Cardiac muscle cell (in vitro differentiated cells and primary cell): ENCODE measurements around the gene NPC1. TPM values are rescaled to one million over a fixed set of nuclear protein-coding genes. Genes with fewer than 3 reads are reported as not detected.

Experiments
- DNase-seq, 2 donors: peaks; one replicate each; pipeline versions ENCODE4 v3.0.0 to v3.0.0-alpha.2; 2010 to 2017; ENCODE audit warnings: low read depth in 1 of 2, low spot score in 1 of 2
- H3K27ac ChIP-seq: fragments of 200-600 bp; sonication (generic); 2 replicates; pipeline ENCODE4 v1.5.1; 2016
- H3K27me3 ChIP-seq: fragments of 200-600 bp; sonication (generic); 2 replicates; pipeline ENCODE4 v1.6.0; 2016; ENCODE audit warnings: control low read depth
- H3K36me3 ChIP-seq: fragments of 200-600 bp; sonication (generic); 2 replicates; pipeline ENCODE4 v1.5.1; 2016; ENCODE audit warnings: control low read depth
- H3K4me1 ChIP-seq: fragments of 200-600 bp; sonication (generic); 2 replicates; pipeline ENCODE4 v1.8.1; 2017; ENCODE audit warnings: low read depth, mild to moderate bottlenecking, mixed run types
- H3K4me3 ChIP-seq: fragments of 200-600 bp; sonication (generic); 2 replicates; pipeline ENCODE4 v1.5.1; 2016; ENCODE audit warnings: mild to moderate bottlenecking
- H3K9me3 ChIP-seq: fragments of 200-600 bp; sonication (generic); 2 replicates; pipeline ENCODE4 v1.5.1; 2017; ENCODE audit warnings: low read depth, mild to moderate bottlenecking, control low read depth
- polyA plus RNA-seq: library from polyadenylated mRNA; unstranded; fragments of >200 nt; fragmentation: Nextera tagmentation; extraction: Ambion mirVana; gene quantifications from 2 replicates; pipeline ENCODE4 v1.2.1, GENCODE V29; 2016
- total RNA-seq: library from RNA; depleted of rRNA; stranded (reverse); fragments of >200 nt; gene quantifications from 2 replicates; pipeline ENCODE4 v1.2.3, GENCODE V29; 2016
- TF ChIP-seq, protein P1 (sequence below): IDR thresholded peaks from 2 replicates; pipeline ENCODE4 v1.5.1; 2012; ENCODE audit warnings: low read depth, mild to moderate bottlenecking, low read length

The NPC1 gene
- total and polyA plus RNA-seq, 2 experiments from 2014 or later: 14.1 to 25.9 TPM

DNA sequence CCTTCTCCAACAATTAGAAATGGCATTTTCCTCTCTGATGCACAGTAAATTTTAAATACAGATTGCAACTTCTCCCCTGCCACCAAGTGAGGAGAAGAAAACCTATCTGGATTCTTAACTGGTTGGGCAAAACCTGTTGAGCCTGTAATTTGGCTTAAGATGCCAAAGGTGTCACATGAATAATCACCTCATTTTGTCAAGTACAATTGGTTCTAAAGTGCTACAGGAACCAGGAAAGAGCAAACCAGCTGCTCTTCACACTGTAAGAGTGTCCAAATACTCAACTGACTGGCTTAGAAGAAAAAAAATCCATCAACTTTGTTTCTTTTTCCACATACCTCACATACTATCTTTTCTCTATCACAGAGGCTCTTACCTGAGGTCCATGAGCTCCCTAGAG lies 35.4 kb downstream of the NPC1 start:
- Histone ChIP-seq H3K36me3 (peaks cover 16% of the 10 kb centered on the region), H3K27ac (peak overlapping the region; percentile 30), H3K4me1 (peaks cover 11% of the 10 kb centered on the region), H3K27me3 (no peaks in the 10 kb centered on the region), H3K4me3 (no peak overlapping the region), H3K9me3 (no peaks in the 10 kb centered on the region)
- TF ChIP-seq, protein P1, sequence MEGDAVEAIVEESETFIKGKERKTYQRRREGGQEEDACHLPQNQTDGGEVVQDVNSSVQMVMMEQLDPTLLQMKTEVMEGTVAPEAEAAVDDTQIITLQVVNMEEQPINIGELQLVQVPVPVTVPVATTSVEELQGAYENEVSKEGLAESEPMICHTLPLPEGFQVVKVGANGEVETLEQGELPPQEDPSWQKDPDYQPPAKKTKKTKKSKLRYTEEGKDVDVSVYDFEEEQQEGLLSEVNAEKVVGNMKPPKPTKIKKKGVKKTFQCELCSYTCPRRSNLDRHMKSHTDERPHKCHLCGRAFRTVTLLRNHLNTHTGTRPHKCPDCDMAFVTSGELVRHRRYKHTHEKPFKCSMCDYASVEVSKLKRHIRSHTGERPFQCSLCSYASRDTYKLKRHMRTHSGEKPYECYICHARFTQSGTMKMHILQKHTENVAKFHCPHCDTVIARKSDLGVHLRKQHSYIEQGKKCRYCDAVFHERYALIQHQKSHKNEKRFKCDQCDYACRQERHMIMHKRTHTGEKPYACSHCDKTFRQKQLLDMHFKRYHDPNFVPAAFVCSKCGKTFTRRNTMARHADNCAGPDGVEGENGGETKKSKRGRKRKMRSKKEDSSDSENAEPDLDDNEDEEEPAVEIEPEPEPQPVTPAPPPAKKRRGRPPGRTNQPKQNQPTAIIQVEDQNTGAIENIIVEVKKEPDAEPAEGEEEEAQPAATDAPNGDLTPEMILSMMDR: no peak
- DNase-seq: no peak

DNA sequence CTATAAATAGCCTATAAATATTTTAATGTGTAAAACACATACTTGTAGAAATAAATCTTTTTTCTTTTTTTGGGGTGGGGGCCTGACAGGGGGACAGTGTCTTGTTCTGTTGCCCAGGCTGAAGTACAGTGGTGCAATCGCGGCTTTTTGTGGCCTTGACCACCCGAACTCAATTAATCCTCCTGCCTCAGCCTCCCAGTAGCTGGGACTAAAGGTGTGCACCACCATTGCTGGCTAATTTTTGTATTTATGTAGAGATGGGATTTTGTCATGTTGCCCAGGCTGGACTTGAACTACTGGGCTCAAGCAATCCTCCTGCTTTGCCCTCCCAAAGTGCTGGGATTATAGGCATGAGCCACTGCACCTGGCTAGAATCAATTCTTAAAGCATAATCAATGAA lies 37.6 kb downstream of the NPC1 start:
- TF ChIP-seq, protein P1: no peak
- Histone ChIP-seq H3K36me3 (peaks cover 12% of the 10 kb centered on the region), H3K27me3 (no peaks in the 10 kb centered on the region), H3K9me3 (no peaks in the 10 kb centered on the region), H3K27ac (no peak overlapping the region), H3K4me3 (no peak overlapping the region), H3K4me1 (peaks cover 11% of the 10 kb centered on the region)
- no peak for DNase-seq

DNA sequence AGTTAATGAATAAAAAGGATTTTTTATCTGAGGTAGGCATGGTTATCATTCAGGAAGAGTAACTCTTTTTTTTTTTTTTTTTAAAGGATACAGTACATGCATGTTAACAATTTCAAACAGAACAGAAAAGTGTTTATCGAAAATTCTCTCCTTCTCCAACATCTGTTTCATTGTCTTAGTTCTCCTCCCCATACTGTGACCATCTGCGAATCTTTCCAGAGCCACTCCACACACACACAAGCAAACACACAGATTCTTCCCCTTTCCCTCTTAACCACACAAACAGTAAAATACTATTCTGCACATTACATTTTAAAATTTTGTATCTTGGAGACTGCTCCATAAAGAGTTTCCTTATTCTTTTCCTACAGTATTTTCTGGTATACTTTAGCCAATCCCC lies 38.0 kb downstream of the NPC1 start:
- Histone ChIP-seq H3K27me3 (no peaks in the 10 kb centered on the region), H3K4me3 (no peak overlapping the region), H3K36me3 (peaks cover 10% of the 10 kb centered on the region), H3K4me1 (peaks cover 11% of the 10 kb centered on the region), H3K9me3 (no peaks in the 10 kb centered on the region), H3K27ac (no peak overlapping the region)
- DNase-seq: no peak
- TF ChIP-seq, protein P1: no peak

DNA sequence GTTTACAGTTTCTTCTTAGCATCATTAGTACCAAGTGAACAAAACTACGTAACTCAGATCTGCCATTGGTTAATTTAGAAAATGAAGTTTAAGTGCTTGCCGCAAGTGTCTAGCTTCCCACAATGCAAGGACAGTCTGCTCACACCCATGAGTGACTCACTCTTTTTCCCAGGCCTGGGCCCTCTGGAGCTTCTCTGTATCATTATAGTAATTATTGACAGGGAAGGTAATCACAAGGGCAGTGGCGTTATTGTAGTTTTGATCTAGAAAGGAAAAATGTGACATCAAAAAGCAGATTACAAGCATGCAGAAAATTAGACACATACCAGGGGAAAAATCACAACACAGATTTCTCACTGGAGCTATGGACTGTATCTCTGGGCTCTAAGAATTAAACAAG lies 38.5 kb downstream of the NPC1 start:
- H3K36me3 ChIP-seq: peaks cover 7% of the 10 kb centered on the region
- H3K4me3 ChIP-seq: no peak overlapping the region
- no peaks in the 10 kb centered on the region for H3K9me3 ChIP-seq
- H3K27ac ChIP-seq: no peak overlapping the region
- no peaks in the 10 kb centered on the region for H3K27me3 ChIP-seq
- TF ChIP-seq, protein P1: no peak
- DNase-seq: no peak
- H3K4me1 ChIP-seq: peaks cover 11% of the 10 kb centered on the region

DNA sequence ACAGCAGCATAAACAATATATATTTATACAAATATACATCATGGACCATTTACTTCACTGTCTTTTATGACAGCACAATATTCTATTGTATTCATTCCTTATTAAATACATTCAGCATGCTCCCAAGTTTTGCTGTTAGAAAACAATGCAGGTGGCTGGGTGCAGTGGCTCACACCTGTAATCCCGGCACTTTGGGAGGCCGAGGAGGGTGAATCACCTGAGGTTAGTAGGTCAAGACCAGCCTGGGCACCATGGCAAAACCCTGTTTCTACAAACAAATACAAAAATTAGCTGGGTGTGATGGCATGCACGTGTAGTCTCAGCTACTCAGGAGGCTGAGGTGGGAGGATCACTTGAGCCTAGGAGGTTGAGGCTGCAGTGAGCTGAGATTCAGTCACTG lies 39.0 kb downstream of the NPC1 start:
- peaks cover 13% of the 10 kb centered on the region for H3K4me1 ChIP-seq
- TF ChIP-seq, protein P1: no peak
- no peak overlapping the region for H3K27ac ChIP-seq
- H3K4me3 ChIP-seq: no peak overlapping the region
- no peaks in the 10 kb centered on the region for H3K27me3 ChIP-seq
- DNase-seq: no peak
- H3K36me3 ChIP-seq: peaks cover 7% of the 10 kb centered on the region
- no peaks in the 10 kb centered on the region for H3K9me3 ChIP-seq
